Measurements from ENCODE around the gene ZNF784. TPM values are rescaled to one million over a fixed set of nuclear protein-coding genes. Genes with fewer than 3 reads are reported as not detected.
"Not testable (repeated sequence)": the region's sequence is repeated elsewhere in the genome, so short reads cannot be mapped to it uniquely, and the experiment has no call there.

ZNF784 gene
- total RNA-seq, 1 donor from 2014 or later = 4.0 TPM

GRCh38 chr19:55578761-55579747 lies 45.3 kb downstream of the ZNF784 start:
- ATAC-seq = no peak

GRCh38 chr19:55578031-55578760 lies 46.2 kb downstream of the ZNF784 start:
- intact Hi-C loops (cut with DNase I) = no loop called here
- ATAC-seq = no peak

More at GRCh38 chr19:55578761-55579747, 45.3 kb downstream of the ZNF784 start:
- DNase-seq (ENCODE audit: low spot score) = no peak
- intact Hi-C loops (cut with DNase I) = no loop called here

GRCh38 chr19:55576746-55577145 lies 47.6 kb downstream of the ZNF784 start:
- intact Hi-C loops (cut with DNase I) = no loop called here
- no peak for ATAC-seq
- DNase-seq (ENCODE audit: low spot score) = no peak

More at GRCh38 chr19:55578031-55578760, 46.2 kb downstream of the ZNF784 start:
- no peak for DNase-seq (ENCODE audit: low spot score)

GRCh38 chr19:55573929-55574328 lies 50.4 kb downstream of the ZNF784 start:
- DNase-seq (ENCODE audit: low spot score); ATAC-seq; intact Hi-C loops (cut with DNase I): not testable (repeated sequence)

Other genes starting within 250 kb of the ZNF784 start
- gene TMEM190, start 247.7 kb downstream of the ZNF784 start, total RNA-seq = not detected
- gene TMEM238, start 240.3 kb downstream of the ZNF784 start, total RNA-seq = 2.9 TPM
- gene RPL28, start 238.6 kb downstream of the ZNF784 start, total RNA-seq = 902 TPM
- 17.1 TPM for gene UBE2S, start 216.8 kb downstream of the ZNF784 start, total RNA-seq
- gene SHISA7, start 181.3 kb downstream of the ZNF784 start, total RNA-seq = 9.0 TPM
- 35.7 TPM for gene ISOC2, start 162.9 kb downstream of the ZNF784 start, total RNA-seq
- gene C19orf85, start 159.8 kb downstream of the ZNF784 start, total RNA-seq = not detected
- 9.0 TPM for gene ZNF628, start 147.9 kb downstream of the ZNF784 start, total RNA-seq
- gene NAT14, start 139.4 kb downstream of the ZNF784 start, total RNA-seq = 11.5 TPM
- 13.5 TPM for gene SSC5D, start 136.1 kb downstream of the ZNF784 start, total RNA-seq
- not detected for gene SBK2, start 87.4 kb downstream of the ZNF784 start, total RNA-seq
- 0.53 TPM for gene SBK3, start 79.0 kb downstream of the ZNF784 start, total RNA-seq
- 14.3 TPM for gene ZNF579, start 43.7 kb downstream of the ZNF784 start, total RNA-seq
- gene FIZ1, start 25.0 kb downstream of the ZNF784 start, total RNA-seq = 11.7 TPM
- gene ZNF524, start 24.3 kb downstream of the ZNF784 start, total RNA-seq = 18.9 TPM
- 15.9 TPM for gene ZNF865, start 18.9 kb downstream of the ZNF784 start, total RNA-seq
- 42.2 TPM for gene ZNF580, start 16.4 kb upstream of the ZNF784 start, total RNA-seq
- 17.2 TPM for gene ZNF581, start 19.1 kb upstream of the ZNF784 start, total RNA-seq
- gene CCDC106, start 23.6 kb upstream of the ZNF784 start, total RNA-seq = 14.0 TPM
- 127 TPM for gene U2AF2, start 30.5 kb upstream of the ZNF784 start, total RNA-seq
- gene EPN1, start 50.7 kb upstream of the ZNF784 start, total RNA-seq = 87.6 TPM
- gene NLRP9, start 113.8 kb upstream of the ZNF784 start, total RNA-seq = not detected
- not detected for gene RFPL4A, start 134.5 kb upstream of the ZNF784 start, total RNA-seq
- gene RFPL4AL1, start 144.6 kb upstream of the ZNF784 start, total RNA-seq = not detected
- gene NLRP11, start 207.4 kb upstream of the ZNF784 start, total RNA-seq = not detected
- not detected for gene NLRP4, start 212.0 kb upstream of the ZNF784 start, total RNA-seq